HepG2 (cell line): ENCODE data around the gene PRMT5. TPM values are rescaled to one million over a fixed set of nuclear protein-coding genes. Genes with fewer than 3 reads are reported as not detected.

Experiments
- DNMT1 ChIP-seq: sonication (generic); formaldehyde crosslinking; IDR thresholded peaks from 2 replicates; pipeline ENCODE4 v1.5.1; 2020; ENCODE audit warnings: mild to moderate bottlenecking, missing genetic modification reagents
- HDAC6 ChIP-seq: fragments of 200-600 bp; sonication (generic); IDR thresholded peaks from 2 replicates; pipeline ENCODE4 v1.7.0; 2017; ENCODE audit warnings: mild to moderate bottlenecking, antibody characterized with exemption, low read length, low read depth
- JARID2 ChIP-seq: sonication (generic); formaldehyde crosslinking; IDR thresholded peaks from 2 replicates; pipeline ENCODE4 v1.8.1; 2023; ENCODE audit warnings: missing genetic modification reagents, inconsistent platforms; ENCODE audit not compliant: insufficient replicate concordance
- KAT2B ChIP-seq: fragments of 150-350 bp; IDR thresholded peaks from 2 replicates; pipeline ENCODE4 v1.6.1; 2014; ENCODE audit warnings: low read depth, low read length, borderline replicate concordance
- KLF9 ChIP-seq: IDR thresholded peaks from 2 replicates; pipeline ENCODE4 v1.6.1; 2016; ENCODE audit warnings: low read depth
- MAFK ChIP-seq, 2 experiments: IDR thresholded peaks in 1 of 2; conservative IDR thresholded peaks in 1 of 2; 2 replicates each; pipeline ENCODE4 v1.6.1; 2011; ENCODE audit warnings: improper control_type of control experiment in 2 of 2, low read length in 2 of 2
- MEIS2 ChIP-seq: sonication (generic); formaldehyde crosslinking; IDR thresholded peaks from 2 replicates; pipeline ENCODE4 v1.9.0; 2021; ENCODE audit warnings: mild to moderate bottlenecking, missing genetic modification reagents
- PAWR ChIP-seq: sonication (generic); formaldehyde crosslinking; IDR thresholded peaks from 2 replicates; pipeline ENCODE4 v1.4.0; 2020; ENCODE audit warnings: missing genetic modification reagents, mild to moderate bottlenecking, borderline replicate concordance
- POLR2G ChIP-seq: fragments of 200-400 bp; formaldehyde crosslinking; IDR thresholded peaks from 2 replicates; pipeline ENCODE4 v1.6.1; 2018; ENCODE audit warnings: mild to moderate bottlenecking, low read depth, low read length, moderate library complexity
- RARA ChIP-seq: IDR thresholded peaks from 2 replicates; pipeline ENCODE4 v1.6.1; 2016; ENCODE audit warnings: missing genetic modification reagents, missing compliant biosample characterization
- RBFOX2 ChIP-seq: fragments of 200-400 bp; formaldehyde crosslinking; IDR thresholded peaks from 2 replicates; pipeline ENCODE4 v1.6.1; 2017; ENCODE audit warnings: low read depth, mild to moderate bottlenecking, low read length
- SP4 ChIP-seq: sonication (generic); formaldehyde crosslinking; IDR thresholded peaks from 2 replicates; pipeline ENCODE4 v1.8.1; 2023; ENCODE audit warnings: mild to moderate bottlenecking, missing genetic modification reagents
- ZKSCAN8 ChIP-seq: IDR thresholded peaks from 2 replicates; pipeline ENCODE4 v1.6.1; 2016; ENCODE audit warnings: borderline replicate concordance, missing genetic modification reagents, missing compliant biosample characterization
- ZNF317 ChIP-seq: sonication (generic); formaldehyde crosslinking; IDR thresholded peaks from 2 replicates; pipeline ENCODE4 v1.5.0; 2020; ENCODE audit warnings: mild to moderate bottlenecking, missing genetic modification reagents
- ZNF468 ChIP-seq: sonication (generic); formaldehyde crosslinking; IDR thresholded peaks from 2 replicates; pipeline ENCODE4 v1.8.0; 2022; ENCODE audit warnings: mild to moderate bottlenecking, moderate library complexity, missing genetic modification reagents
- ZNF619 ChIP-seq: sonication (generic); formaldehyde crosslinking; IDR thresholded peaks from 2 replicates; pipeline ENCODE4 v1.4.0; 2020; ENCODE audit warnings: mild to moderate bottlenecking, missing genetic modification reagents
- polyA plus RNA-seq, 8 experiments: library from polyadenylated mRNA; depleted of rRNA in 3 of 8; stranded (reverse) in 7 of 8; unstranded in 1 of 8; fragments of >200 nt; fragmentation: Illumina TruSeq in 4 of 8; extraction: Trizol in 4 of 8; gene quantifications; 2 replicates each; pipeline versions ENCODE4 v1.2.1 to v1.2.3, GENCODE V29; 2011 to 2016; ENCODE audit warnings: low read depth in 4 of 8, missing spikeins in 1 of 8, mixed read lengths in 1 of 8; ENCODE audit not compliant: insufficient read depth in 1 of 8
- total RNA-seq, 5 experiments: library from RNA; depleted of rRNA; stranded (reverse); fragments of >200 nt; fragmentation: Illumina TruSeq; extraction: Trizol; gene quantifications; 2 replicates each; pipeline ENCODE4 v1.2.3, GENCODE V29; 2016; ENCODE audit warnings: low read depth in 1 of 5
- TF ChIP-seq, protein P1 (sequence below): sonication (generic); formaldehyde crosslinking; IDR thresholded peaks from 2 replicates; pipeline ENCODE4 v1.4.0; 2020; ENCODE audit warnings: mild to moderate bottlenecking, missing genetic modification reagents
- TF ChIP-seq, protein P2 (sequence below), 2 experiments: sonication (generic) in 1 of 2; formaldehyde crosslinking in 1 of 2; IDR thresholded peaks; 2 replicates each; pipeline versions ENCODE4 v1.4.0 to v1.6.1; 2018 to 2020; ENCODE audit warnings: missing genetic modification reagents in 2 of 2, borderline replicate concordance in 1 of 2, low read depth in 1 of 2, mild to moderate bottlenecking in 1 of 2, missing biosample characterization in 1 of 2

PRMT5 gene
- total and polyA plus RNA-seq, 2 of the 13 experiments (the other 11 are each of a cell fraction or from before 2014, with no cell fraction given), result 210 to 354 TPM

DNA sequence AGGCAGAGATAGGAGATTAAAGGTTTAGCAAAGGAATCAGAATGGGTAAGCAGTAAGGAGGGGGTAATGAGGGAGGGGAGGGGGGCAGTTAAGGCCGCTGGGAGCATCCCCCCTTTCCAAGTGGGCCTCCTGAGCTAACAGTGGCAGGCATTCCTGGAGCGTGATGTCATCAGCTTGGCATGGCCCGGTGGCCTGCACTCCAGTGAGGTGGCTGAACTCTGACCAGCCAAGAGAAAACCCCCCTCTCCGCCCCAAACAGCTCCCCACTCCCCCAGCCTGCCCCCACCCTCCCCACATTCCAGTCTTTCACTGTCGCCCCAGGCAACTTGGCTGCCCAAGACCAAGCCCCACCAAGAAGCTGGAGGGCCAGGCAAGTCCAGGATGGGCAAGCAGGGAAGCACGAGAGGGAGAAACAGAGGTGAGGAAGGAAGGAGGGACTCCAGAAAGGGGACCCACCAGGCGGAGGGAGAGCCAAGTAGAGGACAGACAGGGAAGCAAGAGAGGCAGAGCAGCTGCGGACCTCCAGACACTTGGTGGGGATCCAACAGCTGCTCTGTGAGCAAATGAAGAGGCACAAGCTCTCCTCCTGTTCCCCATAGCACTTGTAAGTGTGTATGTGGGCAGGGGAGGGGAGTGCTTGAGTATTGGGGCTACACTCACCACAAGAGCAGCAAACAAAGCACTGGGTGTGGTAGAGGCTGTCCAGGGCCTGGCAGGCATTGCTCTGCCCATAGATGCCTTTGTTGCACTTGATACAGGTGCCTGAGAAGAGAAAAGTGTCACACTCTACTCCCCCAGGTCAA, 48.7 kb upstream of the PRMT5 start (continued):
- TF ChIP-seq DNMT1 (CRISPR knock-in tag), result peak; percentile 3; the same call in 1 of the 2 replicates
- 0 out of 4 replicates have a peak, but pooled peaks of 1 of the 2 experiments have one; percentile 15 for TF ChIP-seq MAFK (conservative IDR thresholded peaks at IDR 0.05 in 1 of 2, IDR thresholded peaks at IDR 0.05 in 1 of 2; ENCODE audit: low read length in 2 of 2)
- no peak for TF ChIP-seq ZNF317 (CRISPR knock-in tag)
- TF ChIP-seq, protein P1, sequence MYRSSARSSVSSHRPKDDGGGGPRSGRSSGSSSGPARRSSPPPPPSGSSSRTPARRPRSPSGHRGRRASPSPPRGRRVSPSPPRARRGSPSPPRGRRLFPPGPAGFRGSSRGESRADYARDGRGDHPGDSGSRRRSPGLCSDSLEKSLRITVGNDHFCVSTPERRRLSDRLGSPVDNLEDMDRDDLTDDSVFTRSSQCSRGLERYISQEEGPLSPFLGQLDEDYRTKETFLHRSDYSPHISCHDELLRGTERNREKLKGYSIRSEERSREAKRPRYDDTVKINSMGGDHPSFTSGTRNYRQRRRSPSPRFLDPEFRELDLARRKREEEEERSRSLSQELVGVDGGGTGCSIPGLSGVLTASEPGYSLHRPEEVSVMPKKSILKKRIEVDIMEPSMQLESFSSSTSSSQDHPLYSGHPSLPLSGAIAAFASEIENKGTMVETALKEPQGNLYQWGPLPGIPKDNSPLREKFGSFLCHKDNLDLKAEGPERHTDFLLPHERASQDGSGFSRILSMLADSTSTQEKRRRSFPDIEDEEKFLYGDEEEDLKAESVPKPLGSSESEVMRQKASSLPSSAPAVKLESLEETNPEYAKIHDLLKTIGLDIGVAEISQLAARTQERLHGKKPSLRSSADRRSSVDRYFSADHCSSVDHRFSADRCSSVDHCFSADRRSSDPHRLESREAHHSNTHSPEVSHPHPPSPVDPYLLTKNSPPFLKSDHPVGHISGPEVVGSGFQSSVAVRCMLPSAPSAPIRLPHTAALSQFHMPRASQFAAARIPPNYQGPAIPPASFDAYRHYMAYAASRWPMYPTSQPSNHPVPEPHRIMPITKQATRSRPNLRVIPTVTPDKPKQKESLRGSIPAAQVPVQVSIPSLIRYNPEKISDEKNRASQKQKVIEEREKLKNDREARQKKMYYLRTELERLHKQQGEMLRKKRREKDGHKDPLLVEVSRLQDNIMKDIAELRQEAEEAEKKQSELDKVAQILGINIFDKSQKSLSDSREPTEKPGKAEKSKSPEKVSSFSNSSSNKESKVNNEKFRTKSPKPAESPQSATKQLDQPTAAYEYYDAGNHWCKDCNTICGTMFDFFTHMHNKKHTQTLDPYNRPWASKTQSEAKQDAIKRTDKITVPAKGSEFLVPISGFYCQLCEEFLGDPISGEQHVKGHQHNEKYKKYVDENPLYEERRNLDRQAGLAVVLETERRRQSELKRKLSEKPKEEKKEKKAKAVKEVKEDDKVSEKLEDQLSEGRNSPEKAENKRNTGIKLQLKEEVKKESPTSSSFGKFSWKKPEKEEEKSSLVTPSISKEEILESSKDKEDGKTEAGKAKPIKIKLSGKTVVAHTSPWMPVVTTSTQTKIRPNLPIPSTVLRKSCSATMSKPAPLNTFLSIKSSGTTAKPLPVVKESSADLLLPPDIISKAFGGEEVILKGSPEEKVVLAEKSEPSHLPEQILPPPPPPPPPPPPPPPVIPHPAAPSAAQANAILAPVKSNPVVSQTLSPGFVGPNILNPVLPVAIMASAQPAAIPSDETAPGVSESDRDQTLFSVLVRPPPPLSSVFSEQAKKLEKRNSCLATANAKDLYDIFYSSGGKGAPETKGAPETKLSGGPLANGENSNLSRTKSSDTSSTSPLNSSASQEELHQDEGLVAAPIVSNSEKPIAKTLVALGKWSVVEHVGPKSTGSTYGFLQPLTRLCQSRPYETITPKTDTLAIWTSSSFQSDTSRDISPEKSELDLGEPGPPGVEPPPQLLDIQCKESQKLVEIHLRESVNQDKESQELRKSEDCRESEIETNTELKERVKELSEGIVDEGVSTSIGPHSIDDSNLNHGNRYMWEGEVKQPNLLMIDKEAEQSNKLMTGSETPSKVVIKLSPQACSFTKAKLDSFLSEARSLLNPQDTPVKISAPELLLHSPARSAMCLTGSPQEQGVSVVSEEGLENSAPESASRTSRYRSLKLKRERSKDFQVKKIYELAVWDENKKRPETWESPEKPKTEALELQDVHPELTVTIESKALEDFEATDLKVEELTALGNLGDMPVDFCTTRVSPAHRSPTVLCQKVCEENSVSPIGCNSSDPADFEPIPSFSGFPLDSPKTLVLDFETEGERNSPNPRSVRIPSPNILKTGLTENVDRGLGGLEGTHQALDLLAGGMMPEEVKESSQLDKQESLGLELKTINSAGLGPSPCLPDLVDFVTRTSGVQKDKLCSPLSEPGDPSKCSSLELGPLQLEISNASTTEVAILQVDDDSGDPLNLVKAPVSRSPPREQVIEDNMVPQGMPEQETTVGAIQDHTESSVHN (CRISPR knock-in tag), result peak; percentile 98
- peak; percentile 45 for TF ChIP-seq POLR2G
- no peak for TF ChIP-seq MEIS2 (CRISPR knock-in tag)
- no peak for TF ChIP-seq PAWR (CRISPR knock-in tag)
- no peak for TF ChIP-seq ZNF468 (CRISPR knock-in tag)
- no peak for TF ChIP-seq RBFOX2
- peak; percentile 80; the same call in 1 of the 2 replicates for TF ChIP-seq ZKSCAN8 (CRISPR knock-in tag)
- TF ChIP-seq HDAC6, result no peak
- TF ChIP-seq JARID2 (CRISPR knock-in tag), result peak; percentile 88
- TF ChIP-seq RARA (CRISPR knock-in tag), result peak; percentile 97
- no peak for TF ChIP-seq KAT2B
- TF ChIP-seq SP4, result no peak
- peak; percentile 96 for TF ChIP-seq ZNF619 (CRISPR knock-in tag)
- TF ChIP-seq, protein P2, sequence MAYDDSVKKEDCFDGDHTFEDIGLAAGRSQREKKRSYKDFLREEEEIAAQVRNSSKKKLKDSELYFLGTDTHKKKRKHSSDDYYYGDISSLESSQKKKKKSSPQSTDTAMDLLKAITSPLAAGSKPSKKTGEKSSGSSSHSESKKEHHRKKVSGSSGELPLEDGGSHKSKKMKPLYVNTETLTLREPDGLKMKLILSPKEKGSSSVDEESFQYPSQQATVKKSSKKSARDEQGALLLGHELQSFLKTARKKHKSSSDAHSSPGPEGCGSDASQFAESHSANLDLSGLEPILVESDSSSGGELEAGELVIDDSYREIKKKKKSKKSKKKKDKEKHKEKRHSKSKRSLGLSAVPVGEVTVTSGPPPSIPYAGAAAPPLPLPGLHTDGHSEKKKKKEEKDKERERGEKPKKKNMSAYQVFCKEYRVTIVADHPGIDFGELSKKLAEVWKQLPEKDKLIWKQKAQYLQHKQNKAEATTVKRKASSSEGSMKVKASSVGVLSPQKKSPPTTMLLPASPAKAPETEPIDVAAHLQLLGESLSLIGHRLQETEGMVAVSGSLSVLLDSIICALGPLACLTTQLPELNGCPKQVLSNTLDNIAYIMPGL (CRISPR knock-in tag; IDR thresholded peaks at IDR 0.05; ENCODE audit: borderline replicate concordance in 1 of 2, low read depth in 1 of 2), result peak; percentile 46 to 73; a peak in 2 of 4 replicates
- TF ChIP-seq KLF9 (CRISPR knock-in tag), result no peak
